ENCODE measurements around the gene ACAT2.
"Not testable (repeated sequence)": the region's sequence is repeated elsewhere in the genome, so short reads cannot be mapped to it uniquely, and the experiment has no call there.

The ACAT2 gene

GRCh38 chr6:159772196-159772595 lies 10.4 kb downstream of the ACAT2 start:
- DNase-seq (ENCODE audit: low spot score) = no peak

GRCh38 chr6:159777240-159777904 lies 15.5 kb downstream of the ACAT2 start:
- DNase-seq (ENCODE audit: low spot score) = no peak

- DNase-seq (ENCODE audit: low spot score) = no peak
Measured at GRCh38 chr6:159778131-159778530, 16.3 kb downstream of the ACAT2 start.

- DNase-seq (ENCODE audit: low spot score) = no peak
Measured at GRCh38 chr6:159778542-159779103, 16.8 kb downstream of the ACAT2 start.

GRCh38 chr6:159788276-159788675 lies 26.4 kb downstream of the ACAT2 start:
- no peak for DNase-seq (ENCODE audit: low spot score)

- DNase-seq (ENCODE audit: low spot score) = peak; percentile 37
Measured at GRCh38 chr6:159788753-159789376, 27.0 kb downstream of the ACAT2 start.

- DNase-seq (ENCODE audit: low spot score) = peak; percentile 94
Measured at GRCh38 chr6:159789377-159790148, 27.7 kb downstream of the ACAT2 start, which contains the start of gene TCP1. TSS of gene TCP1 (minus strand) at chr6:159789602. CDS start at chr6:159789468, 134 bp downstream.

GRCh38 chr6:159790149-159790955 lies 28.5 kb downstream of the ACAT2 start, which contains the start of gene MRPL18:
TSS of gene MRPL18 (plus strand) at chr6:159790467. CDS start at chr6:159790588, 121 bp downstream.
- peak; percentile 94 for DNase-seq (ENCODE audit: low spot score)

GRCh38 chr6:159790956-159791598 lies 29.2 kb downstream of the ACAT2 start:
- DNase-seq (ENCODE audit: low spot score) = no peak

GRCh38 chr6:159794976-159795375 lies 33.1 kb downstream of the ACAT2 start:
- DNase-seq (ENCODE audit: low spot score) = not testable (repeated sequence)

GRCh38 chr6:159797554-159797953 lies 35.7 kb downstream of the ACAT2 start:
- no peak for DNase-seq (ENCODE audit: low spot score)

- no peak for DNase-seq (ENCODE audit: low spot score)
Measured at GRCh38 chr6:159800141-159800865, 38.5 kb downstream of the ACAT2 start, which contains the start of gene PNLDC1. TSS of gene PNLDC1 (plus strand) at chr6:159800276. CDS start at chr6:159800308, 32 bp downstream.

GRCh38 chr6:159801935-159802334 lies 40.1 kb downstream of the ACAT2 start:
- no peak for DNase-seq (ENCODE audit: low spot score)

- DNase-seq (ENCODE audit: low spot score) = no peak
Measured at GRCh38 chr6:159804504-159804903, 42.7 kb downstream of the ACAT2 start.

GRCh38 chr6:159805440-159806020 lies 43.7 kb downstream of the ACAT2 start:
- DNase-seq (ENCODE audit: low spot score) = no peak

- no peak for DNase-seq (ENCODE audit: low spot score)
Measured at GRCh38 chr6:159806021-159806458, 44.2 kb downstream of the ACAT2 start.

GRCh38 chr6:159807150-159807858 lies 45.5 kb downstream of the ACAT2 start:
- no peak for DNase-seq (ENCODE audit: low spot score)

GRCh38 chr6:159808647-159809046 lies 46.8 kb downstream of the ACAT2 start:
- no peak for DNase-seq (ENCODE audit: low spot score)

- no peak for DNase-seq (ENCODE audit: low spot score)
Measured at GRCh38 chr6:159809149-159809548, 47.3 kb downstream of the ACAT2 start.

Measured in D341Med (cell line).